Epidermal melanocyte (primary cell): Measurements from ENCODE around the gene DRD2.

Experiments
- DNase-seq: peaks from one replicate; pipeline ENCODE4 v3.0.0; 2011; ENCODE audit warnings: low spot score; ENCODE audit not compliant: insufficient read length

Gene DRD2

DNA sequence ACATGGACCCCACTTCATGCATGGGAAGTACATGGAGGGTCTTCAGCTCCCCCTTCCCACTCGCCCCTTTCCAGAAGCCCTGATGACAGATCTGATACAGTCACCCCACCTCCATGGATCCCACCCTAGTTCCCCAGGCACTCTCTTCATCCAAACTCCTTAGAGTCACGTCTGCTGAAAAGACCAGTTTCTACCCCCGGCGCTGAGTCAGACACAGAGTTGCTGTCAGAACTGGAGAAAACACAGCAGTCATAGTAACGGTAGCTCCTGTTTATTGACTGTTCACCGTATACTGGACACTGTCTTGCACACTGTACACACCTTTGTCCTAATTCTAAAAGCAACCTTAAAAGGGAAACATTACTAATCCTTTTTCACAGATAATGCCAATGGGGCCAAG, 29.1 kb downstream of the DRD2 start:
- DNase-seq = no peak

DNA sequence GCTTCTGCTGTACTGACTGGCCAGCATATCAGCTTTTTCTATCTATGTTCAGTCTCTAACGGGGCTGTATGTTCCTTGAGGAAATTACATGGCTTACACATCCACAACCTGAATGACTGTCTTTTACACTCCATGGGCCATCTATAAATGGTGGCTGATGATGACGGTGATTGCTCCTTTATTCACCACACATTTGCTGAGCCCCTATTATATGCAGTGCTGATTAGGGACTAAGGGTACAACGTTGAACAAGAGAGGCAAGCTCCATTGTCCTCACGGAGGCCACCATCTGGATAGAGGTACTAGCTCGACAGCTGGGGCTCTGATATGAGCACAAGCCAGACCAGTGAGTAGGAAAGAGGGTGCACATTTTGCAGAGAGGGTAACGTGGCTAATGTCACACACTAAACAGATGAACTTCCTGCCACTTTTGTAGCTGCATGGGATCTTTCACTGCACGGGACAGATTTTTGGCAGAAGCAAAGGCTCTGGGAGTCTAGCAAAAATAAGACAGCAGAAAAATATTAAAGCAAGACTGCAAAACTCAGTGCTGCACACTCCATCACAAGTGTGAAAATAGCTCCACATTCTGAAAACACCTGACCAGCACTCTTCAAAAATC, 30.6 kb downstream of the DRD2 start:
- no peak for DNase-seq

DNA sequence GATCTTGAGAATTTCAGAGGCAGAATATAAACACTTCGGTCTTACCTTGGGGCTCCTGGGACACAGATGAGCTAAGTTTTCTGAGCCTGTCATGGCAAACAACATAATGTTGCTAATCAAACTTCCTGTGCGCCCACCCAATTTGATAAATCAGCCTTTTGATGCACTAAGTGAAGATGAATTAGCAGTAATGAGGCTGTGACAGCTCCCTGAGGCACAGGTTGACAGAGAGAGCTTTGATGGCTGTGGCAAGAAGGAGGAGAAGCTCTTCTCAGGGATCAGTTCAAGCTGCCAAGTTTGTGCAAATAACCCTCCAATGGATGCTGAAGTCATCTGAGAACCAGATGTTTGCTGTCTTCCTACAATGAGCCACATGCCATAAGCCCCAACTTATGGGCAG, 34.4 kb downstream of the DRD2 start:
- DNase-seq = no peak

DNA sequence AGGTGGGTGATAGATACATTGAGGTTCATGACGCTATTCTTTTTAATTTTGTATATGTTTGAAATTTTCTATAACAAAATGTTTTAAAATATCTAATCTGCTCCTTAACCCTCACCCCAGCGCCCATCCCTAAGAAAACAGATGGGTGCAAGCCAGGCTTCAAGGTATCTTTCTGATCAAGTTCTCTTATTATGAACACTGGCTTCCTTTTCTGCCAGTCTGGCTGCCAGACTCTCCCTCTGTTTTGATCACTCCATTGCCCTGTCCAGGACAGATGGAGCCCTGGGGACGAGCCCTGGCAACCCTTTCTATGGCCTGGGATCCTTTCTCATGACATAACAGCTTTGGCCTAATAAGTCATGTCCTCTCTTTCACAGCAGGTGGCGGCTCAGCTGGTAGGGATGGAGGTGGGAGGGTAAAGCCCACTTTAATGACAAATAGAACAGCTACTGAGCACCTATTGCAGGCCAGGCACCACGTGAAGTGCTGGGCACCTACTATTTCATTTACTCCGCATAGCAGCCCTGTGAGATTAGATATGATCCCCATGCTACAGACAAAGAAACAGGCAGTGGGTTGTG, 38.4 kb downstream of the DRD2 start:
- DNase-seq = no peak

DNA sequence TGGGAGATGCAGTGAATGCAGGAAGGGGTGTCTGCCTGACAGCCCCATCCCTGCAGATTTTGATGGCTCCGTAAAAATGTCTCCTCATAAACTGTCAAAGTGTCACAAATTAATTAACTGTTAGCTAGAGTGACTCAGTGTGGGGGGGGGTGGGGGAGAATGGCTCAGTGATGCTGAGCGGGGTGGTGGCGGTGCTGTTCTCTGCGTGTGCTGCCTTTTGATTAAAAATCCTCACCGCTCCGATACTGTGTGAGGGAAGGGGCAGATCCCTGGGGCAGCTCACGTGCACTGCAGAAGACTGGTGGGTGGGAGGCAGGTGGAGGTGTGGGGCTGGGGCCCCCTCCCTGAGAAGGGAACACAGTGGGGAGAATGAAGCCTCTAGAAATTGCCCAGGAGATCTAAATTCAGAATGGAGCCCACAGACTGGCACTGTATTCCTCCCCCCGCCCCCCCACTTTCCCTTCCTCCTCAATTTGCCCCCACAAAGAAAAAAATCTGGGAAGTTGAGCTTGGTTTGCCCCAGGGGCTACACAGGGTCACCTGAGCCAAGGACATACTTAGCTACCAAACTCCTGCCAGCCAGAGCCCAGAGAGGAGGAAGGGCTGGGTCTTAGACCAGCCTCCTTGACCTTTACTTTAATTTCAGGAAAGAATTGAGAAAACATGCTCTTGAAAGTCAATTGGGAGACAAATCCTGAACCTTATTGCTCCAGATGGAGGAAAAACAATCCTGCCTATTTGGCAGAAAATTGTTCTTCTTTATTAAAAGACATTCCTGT, 39.8 kb downstream of the DRD2 start:
- DNase-seq = no peak

DNA sequence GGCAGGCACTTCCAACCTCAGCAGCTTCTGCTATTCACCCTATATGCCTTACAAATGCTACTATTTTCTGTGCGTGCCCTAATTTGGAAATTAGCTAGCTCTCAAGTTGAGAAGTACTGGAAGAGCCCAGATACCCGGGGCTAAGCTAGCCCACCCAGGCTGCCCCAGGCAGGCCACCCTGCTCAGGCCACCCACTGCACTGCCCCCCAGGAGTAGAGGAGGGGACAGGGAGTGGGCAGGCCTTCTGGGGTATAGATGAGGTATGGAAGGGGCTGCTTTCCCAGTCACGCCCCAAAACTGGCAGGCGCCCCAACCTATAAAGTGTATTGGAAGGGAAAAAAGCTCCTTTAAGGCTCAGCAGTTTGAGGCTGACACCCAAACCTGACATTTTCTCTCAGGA, 43.5 kb downstream of the DRD2 start:
- DNase-seq = no peak

DNA sequence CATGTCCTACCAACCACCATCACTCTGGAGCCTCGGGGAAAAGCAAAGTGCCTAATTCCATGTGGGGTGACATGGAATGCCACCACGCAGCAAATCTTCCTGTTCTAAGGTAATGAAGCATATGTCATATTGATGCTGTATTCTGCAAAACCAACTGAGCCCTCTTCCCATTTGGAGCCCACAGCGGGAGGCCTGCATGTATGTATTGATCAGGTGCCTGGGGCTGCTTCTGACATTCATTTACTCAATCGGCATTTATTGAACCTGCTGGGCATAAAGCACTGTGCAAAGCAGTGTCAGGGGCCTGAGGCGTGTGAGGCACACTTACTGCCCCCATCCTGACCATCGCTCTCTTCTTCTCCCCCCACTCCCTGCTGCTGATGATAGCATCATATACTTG, 48.5 kb downstream of the DRD2 start:
- DNase-seq = no peak

DNA sequence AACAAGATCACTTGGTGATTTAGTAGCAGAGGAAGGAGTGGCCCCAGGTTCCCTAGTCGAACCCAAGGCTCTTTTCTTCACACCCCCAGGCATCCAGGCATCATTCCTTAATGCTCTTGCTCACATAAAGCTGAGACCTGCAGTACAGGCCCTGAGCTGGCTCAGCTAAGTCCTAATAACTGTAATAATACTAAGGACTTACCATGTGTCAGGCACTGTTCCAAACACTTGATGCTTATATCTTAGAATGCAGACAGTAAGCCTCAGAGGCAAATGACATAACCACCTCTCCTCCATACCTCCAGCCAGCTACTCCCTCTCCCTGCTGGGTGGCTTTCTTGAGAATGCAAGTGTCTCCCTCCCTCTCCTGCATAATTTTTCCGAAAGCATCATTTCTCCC, 54.4 kb downstream of the DRD2 start:
- DNase-seq = no peak

DNA sequence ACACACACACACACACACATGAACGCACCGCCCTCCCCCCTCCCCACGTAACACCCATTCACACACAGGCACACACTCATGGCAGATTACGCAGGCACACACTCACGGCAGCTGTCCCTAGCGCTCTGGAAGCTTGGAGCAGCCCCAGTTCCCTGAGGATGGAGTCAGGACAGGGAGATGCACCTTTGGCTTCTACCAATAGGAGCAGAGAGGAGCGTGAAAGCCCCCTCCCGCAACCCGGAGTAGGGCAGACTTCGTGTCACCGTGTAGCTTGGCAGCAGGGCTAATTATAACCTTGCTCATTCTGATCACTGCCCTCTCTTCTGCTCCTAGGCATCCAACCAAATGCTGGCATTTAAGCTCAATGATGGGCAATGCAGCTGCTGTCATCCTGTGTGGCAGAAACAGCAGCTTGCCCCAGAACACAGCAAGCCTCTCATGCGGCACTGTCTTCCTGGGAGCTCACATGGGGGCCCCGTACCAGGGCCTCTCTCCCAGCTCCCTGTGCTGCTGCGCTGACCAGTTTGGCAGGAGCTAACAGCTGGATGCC, 55.7 kb downstream of the DRD2 start:
- DNase-seq = no peak

DNA sequence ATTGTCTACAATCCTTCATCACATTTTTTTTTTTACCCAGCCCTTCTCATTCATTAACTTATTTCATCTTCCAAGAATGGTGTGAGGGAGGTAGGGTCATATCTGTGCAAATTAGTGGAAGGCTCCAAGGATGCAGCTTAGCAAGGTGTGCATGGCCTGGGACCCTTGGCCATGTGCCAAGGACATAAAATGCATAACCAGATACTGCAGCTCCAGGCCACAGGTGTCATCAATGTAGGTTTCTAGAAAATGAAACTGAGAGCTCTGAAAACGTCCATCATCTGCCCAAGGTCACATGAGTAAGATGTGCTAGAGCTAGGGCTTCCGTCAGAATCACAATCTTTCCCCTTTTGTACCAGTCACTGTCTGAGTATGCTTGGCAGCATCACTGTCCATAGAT, 57.8 kb downstream of the DRD2 start:
- no peak for DNase-seq

DNA sequence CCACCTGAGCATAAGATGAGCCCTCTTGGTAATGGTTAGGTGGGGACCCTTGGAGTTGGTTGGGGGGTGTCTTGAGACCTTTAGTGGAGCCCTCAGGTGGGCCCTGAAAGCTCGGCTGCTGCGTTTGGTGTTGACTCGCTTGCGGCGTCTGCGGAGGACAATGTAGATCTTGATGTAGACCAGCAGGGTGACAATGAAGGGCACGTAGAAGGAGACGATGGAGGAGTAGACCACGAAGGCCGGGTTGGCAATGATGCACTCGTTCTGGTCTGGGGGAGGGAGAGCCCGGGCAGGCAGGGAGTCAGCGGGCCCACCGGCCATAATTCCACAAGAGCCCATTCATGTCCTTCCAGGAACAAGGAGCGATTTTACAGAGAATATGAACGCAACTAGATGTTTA, 59.9 kb downstream of the DRD2 start:
- no peak for DNase-seq

DNA sequence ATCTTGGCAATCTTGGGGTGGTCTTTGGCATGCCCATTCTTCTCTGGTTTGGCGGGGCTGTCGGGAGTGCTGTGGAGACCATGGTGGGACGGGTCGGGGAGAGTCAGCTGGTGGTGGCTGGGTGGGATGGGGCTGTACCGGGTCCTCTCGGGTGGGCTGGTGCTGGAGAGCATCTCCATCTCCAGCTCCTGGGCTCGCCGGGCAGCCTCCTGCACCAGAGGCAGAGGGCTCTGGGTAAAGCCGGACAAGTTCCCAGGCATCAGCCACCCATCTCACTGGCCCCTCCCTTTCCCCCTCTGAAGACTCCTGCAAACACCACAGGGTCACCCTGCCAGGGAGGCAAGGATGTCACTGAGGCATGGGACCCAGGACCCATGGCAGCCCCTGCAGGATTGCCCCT, 62.5 kb downstream of the DRD2 start:
- no peak for DNase-seq

DNA sequence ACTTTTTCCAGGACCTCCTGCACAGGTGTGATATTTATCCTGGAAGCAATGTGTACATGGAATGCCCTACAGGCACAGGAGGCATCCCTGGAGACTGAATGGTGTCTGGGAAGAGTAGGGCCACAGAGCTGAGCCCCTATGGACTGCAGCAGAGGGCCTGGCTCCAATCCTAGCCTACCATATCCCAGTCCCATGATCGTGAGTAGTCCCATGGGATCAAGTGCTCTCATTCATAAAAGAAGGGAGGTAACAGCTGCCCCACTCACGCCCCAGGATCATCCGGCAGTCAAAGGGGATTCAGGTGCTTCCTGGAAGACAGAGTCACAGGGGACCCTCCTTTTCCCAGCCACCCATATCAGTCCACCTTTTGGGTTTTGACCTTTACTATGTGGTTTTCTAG, 63.7 kb downstream of the DRD2 start:
- no peak for DNase-seq

DNA sequence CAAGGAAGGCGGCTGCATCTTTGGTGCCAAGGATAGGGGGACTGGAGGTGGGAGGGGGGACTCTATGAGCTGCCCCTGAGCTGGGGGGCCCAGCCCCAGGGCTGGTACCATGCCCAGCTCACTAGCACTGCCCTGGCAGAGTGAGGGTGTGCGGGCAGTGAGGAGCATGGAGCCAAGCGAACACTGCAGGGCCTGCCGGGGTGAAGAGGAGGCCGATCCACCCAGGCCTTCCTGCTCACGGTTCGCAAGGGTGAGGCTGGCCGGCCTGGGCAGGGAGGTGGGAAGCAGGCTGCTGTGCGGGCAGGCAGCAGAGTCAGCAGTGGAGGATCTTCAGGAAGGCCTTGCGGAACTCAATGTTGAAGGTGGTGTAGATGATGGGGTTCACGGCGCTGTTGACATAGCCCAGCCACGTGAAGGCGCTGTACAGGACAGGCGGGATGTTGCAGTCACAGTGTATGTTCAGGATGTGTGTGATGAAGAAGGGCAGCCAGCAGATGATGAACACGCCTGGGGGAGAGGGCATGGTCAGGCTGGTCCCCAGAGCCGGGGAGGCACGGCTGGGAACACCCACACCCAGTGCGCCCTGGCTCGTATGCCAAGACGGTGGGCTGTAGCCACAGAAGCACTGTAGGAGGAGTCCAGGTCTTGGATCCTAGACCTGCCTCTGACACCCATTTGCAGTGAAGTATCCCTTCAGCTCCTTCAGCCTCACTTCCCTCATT, 64.6 kb downstream of the DRD2 start:
- DNase-seq = no peak

DNA sequence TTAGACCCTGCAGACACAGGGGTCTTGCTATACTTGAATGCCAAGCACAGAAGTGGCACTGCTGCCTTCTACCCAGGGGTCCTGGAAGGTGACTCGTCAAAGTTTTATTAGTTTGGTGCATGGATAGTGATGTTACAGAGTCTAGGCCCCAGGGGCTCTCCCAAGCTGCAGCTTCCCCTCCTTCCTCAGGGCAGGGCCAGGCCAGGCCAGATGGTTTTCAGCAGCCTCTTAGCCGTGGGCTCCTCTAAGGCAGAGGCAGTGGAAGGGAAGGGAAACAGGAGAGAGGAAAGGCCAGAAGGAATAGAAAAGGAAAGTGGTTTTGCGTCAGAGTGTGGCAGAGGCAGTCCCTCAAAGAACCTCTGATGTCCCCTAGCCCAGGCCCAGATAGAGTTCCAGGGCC, 65.7 kb downstream of the DRD2 start:
- DNase-seq = no peak

DNA sequence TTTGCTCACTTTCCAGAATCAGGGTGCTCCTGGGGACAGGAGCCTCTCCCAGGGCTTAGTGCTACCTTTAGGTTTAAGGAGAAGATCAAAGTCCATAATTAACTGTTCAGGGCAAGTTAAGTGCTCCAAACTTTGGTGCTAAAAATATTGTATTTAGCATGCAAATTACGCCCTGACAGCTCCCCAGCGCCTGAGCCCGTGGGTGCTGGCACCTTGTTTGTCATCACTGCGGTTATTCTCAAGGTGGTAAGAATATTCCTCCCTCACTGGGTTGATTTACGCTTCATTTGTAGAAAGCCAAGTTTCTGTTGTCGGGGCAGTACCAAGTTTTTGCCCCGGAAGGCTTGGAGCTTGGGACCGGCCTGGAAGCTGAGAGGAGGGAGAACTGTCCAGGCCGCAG, 66.3 kb downstream of the DRD2 start:
- no peak for DNase-seq

DNA sequence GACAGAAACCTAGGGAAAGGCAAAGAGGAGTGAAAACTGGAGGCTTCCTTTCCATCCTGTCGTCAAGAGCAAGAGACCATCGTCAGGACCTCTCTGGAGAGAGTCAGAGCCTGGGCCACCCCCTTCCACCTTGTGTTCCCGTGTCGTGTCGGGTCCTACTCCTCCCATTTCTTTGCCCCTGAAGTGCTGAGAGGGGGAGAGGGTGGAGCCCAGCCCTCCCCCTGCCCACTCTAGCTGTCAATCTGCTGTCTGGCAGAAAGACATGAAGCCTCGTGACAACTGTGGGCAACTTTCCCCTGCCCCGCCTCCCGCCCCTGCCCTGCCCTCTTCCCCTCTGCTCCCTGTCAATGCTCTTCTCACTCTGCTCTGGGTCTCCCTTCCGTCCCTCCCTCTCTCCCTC, 67.0 kb downstream of the DRD2 start:
- DNase-seq = no peak

DNA sequence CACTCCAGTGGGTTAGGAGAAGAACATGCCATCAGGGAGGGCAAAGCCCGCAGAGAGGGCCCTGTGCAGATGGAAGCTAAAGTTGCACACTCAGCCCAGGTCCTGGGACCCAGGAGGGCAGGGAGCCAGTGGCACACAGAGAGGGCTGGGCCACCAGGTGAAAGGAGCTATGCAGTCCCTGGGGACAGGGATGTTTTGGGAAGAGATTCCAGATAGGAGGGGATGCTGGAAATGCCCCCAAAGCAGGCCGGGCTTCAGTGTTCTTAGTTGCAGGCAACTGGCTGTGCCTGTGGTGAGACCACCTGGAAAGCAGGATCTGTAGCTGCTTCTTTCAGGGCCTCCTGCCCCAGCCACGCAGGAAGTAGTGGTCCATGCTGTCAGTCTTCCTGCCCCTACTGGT, 68.0 kb downstream of the DRD2 start:
- no peak for DNase-seq

DNA sequence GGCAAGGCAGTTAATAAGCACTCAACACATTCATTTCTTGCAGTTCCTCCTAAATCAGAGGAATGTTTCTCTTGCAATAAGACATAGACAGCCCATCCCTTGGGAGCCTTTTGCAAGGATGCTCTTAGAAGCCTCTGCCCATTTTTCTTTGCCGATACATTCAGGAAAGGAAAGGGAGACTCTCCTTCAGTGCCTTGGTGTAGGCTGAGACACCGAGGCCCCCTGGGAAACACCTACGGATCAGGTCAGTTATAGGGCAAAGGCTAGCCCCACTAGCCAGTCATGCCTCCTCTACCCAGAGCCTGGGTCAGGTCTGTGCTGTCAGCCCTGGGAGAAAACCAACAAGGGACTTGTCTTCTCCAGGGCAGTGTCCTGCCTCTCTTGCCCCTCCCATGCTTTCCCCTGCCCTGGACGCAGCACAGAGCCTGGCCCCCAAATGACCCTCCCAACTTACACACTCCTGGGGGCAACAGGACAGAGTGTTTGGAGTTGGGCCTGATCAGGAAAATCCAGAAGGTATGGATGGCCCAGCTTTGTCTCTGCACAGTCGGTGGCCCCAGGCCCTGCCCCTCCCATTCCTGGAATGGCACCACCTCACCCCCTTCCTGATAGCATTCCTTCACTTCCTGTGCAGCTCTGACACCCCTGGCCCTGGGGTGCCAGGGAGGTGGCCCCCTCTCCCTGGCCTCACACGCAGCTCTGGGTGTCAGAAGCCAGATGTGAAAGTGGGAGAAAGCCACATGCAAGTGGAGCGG, 69.3 kb downstream of the DRD2 start:
- DNase-seq = no peak

DNA sequence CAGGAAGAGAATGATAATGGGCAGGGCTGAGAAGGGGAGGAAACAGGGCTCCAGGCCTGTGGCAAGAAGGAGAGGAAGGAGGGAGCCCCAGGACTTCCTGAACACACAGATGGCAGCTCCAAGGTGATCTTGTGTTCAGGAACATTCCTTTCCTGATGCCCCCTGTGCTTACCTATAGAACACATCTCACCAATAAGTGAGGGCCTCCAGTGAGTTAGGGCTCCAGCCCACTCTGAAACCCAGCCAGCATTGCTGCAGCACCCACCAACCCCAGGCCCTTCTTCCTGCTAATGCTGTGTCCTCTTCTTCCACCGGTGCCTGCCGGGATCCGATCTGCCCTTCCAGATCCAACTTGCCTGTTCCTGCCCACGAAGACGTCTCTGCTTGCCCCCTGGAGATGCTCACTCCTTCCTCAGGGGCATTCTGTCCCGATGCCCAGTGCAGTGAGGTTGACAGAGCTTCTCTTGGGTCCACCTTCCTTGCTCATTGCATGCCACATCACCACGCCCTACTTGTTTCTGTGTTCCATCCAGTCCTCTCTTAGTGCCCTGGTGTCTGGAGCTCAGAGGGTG, 70.3 kb downstream of the DRD2 start:
- no peak for DNase-seq

DNA sequence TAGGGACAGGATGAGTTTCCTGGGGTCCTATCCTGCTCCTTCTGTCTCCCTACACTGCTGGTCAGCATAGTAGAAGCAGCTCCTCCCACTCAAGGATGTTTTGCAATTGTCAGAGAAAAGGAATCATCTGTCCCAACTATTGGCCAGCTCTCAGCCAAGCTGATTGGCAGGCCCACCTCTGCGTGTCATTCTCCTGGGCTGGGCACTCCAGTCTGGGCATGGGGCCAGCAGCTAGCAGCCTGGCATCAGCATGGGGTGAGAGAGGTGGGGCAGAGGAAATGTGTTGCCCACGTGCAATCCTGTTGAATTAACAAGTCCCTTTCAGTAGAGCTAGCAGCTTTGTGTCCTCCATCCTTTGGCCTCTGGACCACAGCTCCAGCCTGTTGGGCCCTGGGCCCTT, 73.5 kb downstream of the DRD2 start:
- peak; percentile 77 for DNase-seq
